Mucosa of stomach (tissue), 1 donor: ENCODE measurements around the gene BAD.

Source experiments
- H3K27me3 ChIP-seq: one replicate; pipeline ENCODE4 v1.7.0; 2013; ENCODE audit warnings: mild to moderate bottlenecking, low read length; ENCODE audit not compliant: control insufficient read depth, insufficient read depth
- H3K36me3 ChIP-seq: one replicate; pipeline ENCODE4 v1.7.0; 2013; ENCODE audit warnings: low read length; ENCODE audit not compliant: control insufficient read depth, insufficient read depth
- H3K4me1 ChIP-seq: one replicate; pipeline ENCODE4 v1.7.0; 2013; ENCODE audit warnings: mild to moderate bottlenecking, low read length; ENCODE audit not compliant: control insufficient read depth, insufficient read depth
- H3K4me3 ChIP-seq: one replicate; pipeline ENCODE4 v1.7.0; 2013; ENCODE audit warnings: low read length
- H3K9ac ChIP-seq: one replicate; pipeline ENCODE4 v1.7.0; 2013; ENCODE audit warnings: mild to moderate bottlenecking, low read length, moderate library complexity
- H3K9me3 ChIP-seq: one replicate; pipeline ENCODE4 v1.7.0; 2013; ENCODE audit warnings: mild to moderate bottlenecking, low read length, moderate library complexity; ENCODE audit not compliant: control insufficient read depth
- donor health status: Pancreatic carcinoma.

The BAD gene

GRCh38 chr11:64253481-64253880 is 31.0 kb downstream of the BAD start:
- H3K4me1 ChIP-seq: peaks cover 29% of the 10 kb centered on the region
- peaks cover 16% of the 10 kb centered on the region for H3K36me3 ChIP-seq
- H3K9me3 ChIP-seq: no peaks in the 10 kb centered on the region
- no peak overlapping the region for H3K4me3 ChIP-seq
- peaks cover 5% of the 10 kb centered on the region for H3K27me3 ChIP-seq
- H3K9ac ChIP-seq: peak overlapping the region; percentile 72

- Histone ChIP-seq H3K4me1 (peaks cover 29% of the 10 kb centered on the region), H3K9me3 (no peaks in the 10 kb centered on the region), H3K9ac (peak overlapping the region; percentile 72), H3K4me3 (no peak overlapping the region), H3K36me3 (peaks cover 16% of the 10 kb centered on the region), H3K27me3 (peaks cover 5% of the 10 kb centered on the region)
Observed at GRCh38 chr11:64253043-64253442, 31.4 kb downstream of the BAD start.

- Histone ChIP-seq H3K4me1 (peaks cover 34% of the 10 kb centered on the region), H3K27me3 (peaks cover 5% of the 10 kb centered on the region), H3K9ac (peak overlapping the region; percentile 72), H3K9me3 (no peaks in the 10 kb centered on the region), H3K36me3 (peaks cover 16% of the 10 kb centered on the region), H3K4me3 (peak overlapping the region; percentile 65)
Observed at GRCh38 chr11:64252003-64252872, 32.2 kb downstream of the BAD start.

GRCh38 chr11:64251753-64252002 is 32.8 kb downstream of the BAD start:
- H3K9ac ChIP-seq: peak overlapping the region; percentile 72

GRCh38 chr11:64251016-64251752 is 33.3 kb downstream of the BAD start, which contains the start of gene PLCB3:
Gene PLCB3, plus strand, starts transcription at chr11:64251530. Its CDS starts 120 bp downstream, at chr11:64251650.
- peak within 1 kb of the TSS; percentile 65 for H3K4me3 ChIP-seq
- H3K9me3 ChIP-seq: no peaks in the 10 kb centered on the region
- peaks cover 14% of the 10 kb centered on the region for H3K36me3 ChIP-seq
- peaks cover 5% of the 10 kb centered on the region for H3K27me3 ChIP-seq
- H3K9ac ChIP-seq: peak within 1 kb of the TSS; percentile 72
- H3K4me1 ChIP-seq: peaks cover 34% of the 10 kb centered on the region

More at GRCh38 chr11:64251753-64252002, 32.8 kb downstream of the BAD start:
- Histone ChIP-seq H3K4me3 (peak overlapping the region; percentile 65), H3K27me3 (peaks cover 5% of the 10 kb centered on the region), H3K4me1 (peaks cover 34% of the 10 kb centered on the region), H3K36me3 (peaks cover 16% of the 10 kb centered on the region), H3K9me3 (no peaks in the 10 kb centered on the region)

GRCh38 chr11:64250415-64251015 is 34.0 kb downstream of the BAD start:
- peak overlapping the region; percentile 25 for H3K4me3 ChIP-seq
- H3K36me3 ChIP-seq: peaks cover 8% of the 10 kb centered on the region
- peaks cover 40% of the 10 kb centered on the region for H3K4me1 ChIP-seq
- H3K9ac ChIP-seq: peak overlapping the region; percentile 55
- no peaks in the 10 kb centered on the region for H3K9me3 ChIP-seq
- peaks cover 5% of the 10 kb centered on the region for H3K27me3 ChIP-seq

- Histone ChIP-seq H3K4me3 (no peak overlapping the region), H3K4me1 (peaks cover 47% of the 10 kb centered on the region), H3K9me3 (no peaks in the 10 kb centered on the region), H3K36me3 (peaks cover 2% of the 10 kb centered on the region), H3K27me3 (peaks cover 5% of the 10 kb centered on the region), H3K9ac (no peak overlapping the region)
Observed at GRCh38 chr11:64249563-64250414, 34.7 kb downstream of the BAD start.

- Histone ChIP-seq H3K9ac (no peak overlapping the region), H3K27me3 (peaks cover 5% of the 10 kb centered on the region), H3K36me3 (no peaks in the 10 kb centered on the region), H3K9me3 (no peaks in the 10 kb centered on the region), H3K4me3 (no peak overlapping the region), H3K4me1 (peaks cover 47% of the 10 kb centered on the region)
Observed at GRCh38 chr11:64249038-64249437, 35.4 kb downstream of the BAD start.

- Histone ChIP-seq H3K4me1 (peaks cover 44% of the 10 kb centered on the region), H3K9me3 (no peaks in the 10 kb centered on the region), H3K36me3 (no peaks in the 10 kb centered on the region), H3K27me3 (peaks cover 5% of the 10 kb centered on the region), H3K9ac (no peak overlapping the region), H3K4me3 (no peak overlapping the region)
Observed at GRCh38 chr11:64248578-64248977, 35.9 kb downstream of the BAD start.

GRCh38 chr11:64247729-64248531 is 36.5 kb downstream of the BAD start:
- Histone ChIP-seq H3K4me3 (peak overlapping the region; percentile 91), H3K9me3 (no peaks in the 10 kb centered on the region), H3K4me1 (peaks cover 39% of the 10 kb centered on the region), H3K27me3 (peaks cover 5% of the 10 kb centered on the region), H3K9ac (no peak overlapping the region), H3K36me3 (no peaks in the 10 kb centered on the region)
